ENCODE results near the gene TTC17.
"Not testable (repeated sequence)": the region's sequence is repeated elsewhere in the genome, so short reads cannot be mapped to it uniquely, and the experiment has no call there.

TTC17 gene

DNA sequence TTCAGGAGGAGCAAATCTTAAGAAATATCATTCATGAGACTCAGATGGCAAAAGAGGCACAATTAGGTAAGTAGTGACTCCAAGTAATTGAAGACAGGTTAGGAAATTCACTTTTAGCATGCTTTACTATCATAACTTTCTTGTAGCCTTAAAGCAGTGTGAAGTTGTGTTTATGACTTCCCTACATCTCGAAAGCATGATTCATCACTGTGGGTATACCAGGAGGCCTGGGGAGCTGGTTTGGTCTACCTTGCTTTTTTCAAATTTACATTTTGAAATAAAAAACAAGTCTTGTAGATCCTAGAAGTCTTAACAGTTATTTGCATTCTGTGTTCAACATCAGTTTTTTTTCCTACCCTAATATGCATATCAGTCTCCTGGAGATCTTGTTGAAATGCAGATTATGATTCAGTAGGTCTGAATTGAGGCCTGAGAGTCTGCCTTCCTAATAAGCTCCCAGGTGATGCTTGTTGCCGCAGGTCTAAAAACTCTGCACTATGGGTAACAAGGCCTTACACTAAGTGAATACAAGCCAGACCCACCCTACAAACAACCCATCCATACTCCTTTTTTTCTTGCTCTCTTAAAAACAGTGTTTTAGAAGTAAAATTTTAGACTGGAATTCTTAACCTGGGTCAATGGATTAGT, 41.4 kb downstream of the TTC17 start:
- TF ChIP-seq, protein P1, sequence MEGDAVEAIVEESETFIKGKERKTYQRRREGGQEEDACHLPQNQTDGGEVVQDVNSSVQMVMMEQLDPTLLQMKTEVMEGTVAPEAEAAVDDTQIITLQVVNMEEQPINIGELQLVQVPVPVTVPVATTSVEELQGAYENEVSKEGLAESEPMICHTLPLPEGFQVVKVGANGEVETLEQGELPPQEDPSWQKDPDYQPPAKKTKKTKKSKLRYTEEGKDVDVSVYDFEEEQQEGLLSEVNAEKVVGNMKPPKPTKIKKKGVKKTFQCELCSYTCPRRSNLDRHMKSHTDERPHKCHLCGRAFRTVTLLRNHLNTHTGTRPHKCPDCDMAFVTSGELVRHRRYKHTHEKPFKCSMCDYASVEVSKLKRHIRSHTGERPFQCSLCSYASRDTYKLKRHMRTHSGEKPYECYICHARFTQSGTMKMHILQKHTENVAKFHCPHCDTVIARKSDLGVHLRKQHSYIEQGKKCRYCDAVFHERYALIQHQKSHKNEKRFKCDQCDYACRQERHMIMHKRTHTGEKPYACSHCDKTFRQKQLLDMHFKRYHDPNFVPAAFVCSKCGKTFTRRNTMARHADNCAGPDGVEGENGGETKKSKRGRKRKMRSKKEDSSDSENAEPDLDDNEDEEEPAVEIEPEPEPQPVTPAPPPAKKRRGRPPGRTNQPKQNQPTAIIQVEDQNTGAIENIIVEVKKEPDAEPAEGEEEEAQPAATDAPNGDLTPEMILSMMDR (conservative IDR thresholded peaks at IDR 0.05; ENCODE audit: control insufficient read depth, insufficient read depth, low read depth, low read length) = no peak
- DNase-seq (ENCODE audit: low read depth) = no peak

DNA sequence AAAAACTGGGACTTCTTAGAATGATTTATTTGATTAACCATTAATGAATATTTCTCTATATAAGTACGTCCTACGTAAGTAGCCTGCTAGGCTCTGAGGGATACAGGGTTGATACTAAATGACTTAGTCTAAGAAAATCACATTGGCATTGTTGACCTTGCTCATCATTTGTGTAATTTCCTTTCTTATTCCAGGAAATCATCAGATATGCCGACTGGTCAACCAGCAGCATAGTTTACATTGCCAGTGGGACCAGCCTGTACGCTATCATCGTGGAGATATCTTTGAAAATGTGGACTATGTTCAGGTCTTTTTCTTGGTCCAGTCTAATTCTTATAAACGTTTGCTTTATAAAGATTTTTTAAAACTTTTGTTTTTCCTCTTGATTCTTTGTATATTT, 42.5 kb downstream of the TTC17 start:
- TF ChIP-seq, protein P1 (conservative IDR thresholded peaks at IDR 0.05; ENCODE audit: control insufficient read depth, insufficient read depth, low read depth, low read length) = no peak
- H3K4me3 ChIP-seq (ENCODE audit: control insufficient read depth, low read depth, low read length) = no peak overlapping the region
- no peak for DNase-seq (ENCODE audit: low read depth)

More for the DNA sequence above, 41.4 kb downstream of the TTC17 start:
- no peak overlapping the region for H3K4me3 ChIP-seq (ENCODE audit: control insufficient read depth, low read depth, low read length)

DNA sequence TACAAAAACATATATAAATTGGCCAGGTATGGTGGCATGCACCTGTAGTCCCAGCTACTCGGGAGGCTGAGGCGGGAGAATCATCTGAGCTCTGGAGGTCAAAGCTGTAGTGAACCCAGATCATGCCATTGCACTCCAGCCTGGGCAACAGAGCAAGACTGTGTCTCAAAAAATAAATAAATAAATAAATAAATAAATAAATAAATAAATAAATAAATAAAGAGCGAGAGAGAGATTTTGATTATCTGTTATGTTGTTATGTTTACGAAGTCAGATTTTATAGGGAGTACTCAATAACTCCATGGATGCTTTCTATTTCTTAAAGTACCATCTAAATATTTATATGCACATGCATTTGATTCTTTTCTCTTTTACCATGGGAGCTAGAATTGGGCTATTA, 43.1 kb downstream of the TTC17 start:
- not testable (repeated sequence) for H3K4me3 ChIP-seq (ENCODE audit: control insufficient read depth, low read depth, low read length); DNase-seq (ENCODE audit: low read depth)

DNA sequence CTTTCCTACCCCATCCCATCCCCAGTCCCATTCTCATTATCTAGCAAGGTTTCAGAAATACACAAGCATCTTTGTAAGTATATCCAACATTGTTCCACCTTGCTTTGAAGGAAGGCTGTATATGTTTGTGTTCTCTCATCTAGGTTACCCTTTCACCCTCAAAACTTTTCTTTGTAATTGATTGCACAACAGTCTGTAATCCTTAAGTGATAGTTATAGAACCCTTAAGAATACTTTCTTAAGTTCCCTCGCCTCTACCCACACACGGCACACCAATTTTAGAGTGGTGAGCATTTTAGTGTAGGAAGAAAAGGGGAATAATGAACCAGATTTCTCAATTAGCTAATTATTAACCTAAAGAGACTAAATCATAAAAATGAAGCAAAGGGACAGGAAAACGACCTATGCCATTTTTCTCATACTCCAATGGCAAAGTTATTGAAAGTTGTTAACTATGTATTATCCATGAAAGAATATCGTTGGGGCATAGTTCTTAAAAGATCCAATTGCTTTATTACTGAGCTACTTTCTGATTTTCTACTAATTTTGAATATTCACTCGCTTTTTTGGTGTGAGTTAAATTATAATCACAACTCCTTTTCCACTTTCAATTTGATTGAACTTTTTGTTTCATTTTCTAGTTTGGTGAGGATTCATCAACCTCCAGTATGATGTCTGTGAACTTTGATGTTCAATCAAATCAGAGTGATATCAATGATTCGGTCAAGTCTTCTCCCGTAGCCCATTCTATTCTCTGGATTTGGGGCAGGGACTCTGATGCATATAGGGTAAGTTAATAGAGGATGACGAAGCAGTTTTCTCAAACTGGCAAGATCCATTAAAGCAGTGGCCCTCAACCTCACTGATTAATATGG, 44.9 kb downstream of the TTC17 start:
- H3K4me3 ChIP-seq (ENCODE audit: control insufficient read depth, low read depth, low read length) = no peak overlapping the region
- TF ChIP-seq, protein P1 (conservative IDR thresholded peaks at IDR 0.05; ENCODE audit: control insufficient read depth, insufficient read depth, low read depth, low read length) = no peak
- DNase-seq (ENCODE audit: low read depth) = no peak

DNA sequence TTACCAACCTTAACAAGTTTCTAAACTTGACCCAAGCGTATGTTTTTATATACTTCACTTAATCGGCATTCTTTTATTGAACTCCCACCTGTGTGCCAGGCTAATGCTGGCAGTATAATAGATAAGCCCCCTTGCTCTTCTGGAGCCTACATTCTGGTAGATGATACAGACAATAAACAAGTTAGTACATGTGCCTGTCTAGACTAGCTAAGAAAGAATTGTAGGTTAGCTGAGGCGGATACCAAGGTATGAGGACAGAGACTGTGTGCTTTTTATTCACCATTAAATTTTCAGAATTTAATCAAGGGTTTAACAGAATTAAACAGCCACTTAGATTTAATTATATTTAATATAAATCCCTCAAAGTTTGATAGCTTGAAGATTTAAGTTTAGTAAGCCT, 45.7 kb downstream of the TTC17 start:
- TF ChIP-seq, protein P1 (conservative IDR thresholded peaks at IDR 0.05; ENCODE audit: control insufficient read depth, insufficient read depth, low read depth, low read length) = no peak
- DNase-seq (ENCODE audit: low read depth) = no peak
- H3K4me3 ChIP-seq (ENCODE audit: control insufficient read depth, low read depth, low read length) = no peak overlapping the region

DNA sequence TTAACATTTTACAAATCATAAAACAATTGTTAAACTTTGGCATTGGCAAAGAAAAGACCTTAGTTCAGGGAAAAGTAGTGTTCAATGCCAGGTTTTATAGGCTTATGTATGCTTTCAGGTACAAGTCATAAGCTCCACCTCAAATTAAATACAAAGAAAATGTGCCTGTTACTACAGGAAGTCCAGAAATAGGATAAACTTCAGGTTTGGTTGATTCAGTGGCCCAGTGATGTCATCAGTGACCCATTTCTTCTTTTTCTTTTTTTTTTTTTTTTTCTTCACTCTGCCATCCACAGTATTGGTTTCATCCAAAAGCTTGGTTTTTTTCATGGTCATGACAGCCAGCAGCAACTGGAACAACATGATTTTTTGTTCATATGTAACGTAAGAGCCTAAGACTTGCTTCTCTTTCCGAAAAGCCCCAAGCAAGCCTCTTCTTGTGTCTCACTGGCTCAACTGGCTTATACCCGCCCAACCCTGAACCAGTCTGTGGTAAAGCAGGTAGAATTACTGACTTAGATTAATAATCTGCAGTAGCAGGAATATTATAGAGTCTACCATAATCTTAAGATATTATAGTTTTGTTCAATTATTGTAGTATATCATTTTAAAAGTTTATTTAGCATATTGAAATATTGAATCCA, 46.2 kb downstream of the TTC17 start:
- H3K4me3 ChIP-seq (ENCODE audit: control insufficient read depth, low read depth, low read length) = no peak overlapping the region
- TF ChIP-seq, protein P1 (conservative IDR thresholded peaks at IDR 0.05; ENCODE audit: control insufficient read depth, insufficient read depth, low read depth, low read length) = no peak
- DNase-seq (ENCODE audit: low read depth) = no peak

DNA sequence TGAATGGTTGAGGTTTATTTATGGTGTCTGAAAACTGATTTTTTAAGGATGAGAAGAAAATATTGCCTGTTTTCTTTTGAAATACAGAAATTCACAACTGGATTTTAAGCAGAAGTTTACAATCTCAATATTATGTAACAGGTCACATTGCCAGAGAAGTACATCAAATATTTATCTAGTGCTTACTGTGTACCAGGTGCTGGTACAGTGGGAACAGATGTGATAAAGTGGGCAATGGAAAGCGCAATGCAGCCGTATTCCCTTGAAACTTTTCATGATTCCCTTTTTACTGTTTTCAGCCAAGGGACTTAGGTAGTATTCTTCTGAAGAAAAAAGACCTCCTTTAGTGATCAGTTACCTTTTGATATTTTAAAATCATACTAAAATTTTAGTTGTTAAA, 49.6 kb downstream of the TTC17 start:
- DNase-seq (ENCODE audit: low read depth) = no peak
- no peak overlapping the region for H3K4me3 ChIP-seq (ENCODE audit: control insufficient read depth, low read depth, low read length)
- TF ChIP-seq, protein P1 (conservative IDR thresholded peaks at IDR 0.05; ENCODE audit: control insufficient read depth, insufficient read depth, low read depth, low read length) = no peak

Data from fibroblast of mammary gland (primary cell).